D721Med (cell line): ENCODE results near the gene PRKD1.

Source experiments
- DNase-seq: peaks from one replicate; pipeline ENCODE4 v3.0.0; 2011; ENCODE audit warnings: low spot score; ENCODE audit not compliant: insufficient read length
- FAIRE-seq: peaks from 2 replicates; lab custom pipeline; 2011; peaks lifted over from hg19 to GRCh38; lab: Jason Lieb, UNC
- TF ChIP-seq, protein P1 (sequence below): IDR thresholded peaks from 2 replicates; pipeline ENCODE4 v1.5.1; 2012; ENCODE audit warnings: mild to moderate bottlenecking, control low read depth; ENCODE audit not compliant: insufficient read depth; ENCODE audit errors: missing control alignments

PRKD1 gene

DNA sequence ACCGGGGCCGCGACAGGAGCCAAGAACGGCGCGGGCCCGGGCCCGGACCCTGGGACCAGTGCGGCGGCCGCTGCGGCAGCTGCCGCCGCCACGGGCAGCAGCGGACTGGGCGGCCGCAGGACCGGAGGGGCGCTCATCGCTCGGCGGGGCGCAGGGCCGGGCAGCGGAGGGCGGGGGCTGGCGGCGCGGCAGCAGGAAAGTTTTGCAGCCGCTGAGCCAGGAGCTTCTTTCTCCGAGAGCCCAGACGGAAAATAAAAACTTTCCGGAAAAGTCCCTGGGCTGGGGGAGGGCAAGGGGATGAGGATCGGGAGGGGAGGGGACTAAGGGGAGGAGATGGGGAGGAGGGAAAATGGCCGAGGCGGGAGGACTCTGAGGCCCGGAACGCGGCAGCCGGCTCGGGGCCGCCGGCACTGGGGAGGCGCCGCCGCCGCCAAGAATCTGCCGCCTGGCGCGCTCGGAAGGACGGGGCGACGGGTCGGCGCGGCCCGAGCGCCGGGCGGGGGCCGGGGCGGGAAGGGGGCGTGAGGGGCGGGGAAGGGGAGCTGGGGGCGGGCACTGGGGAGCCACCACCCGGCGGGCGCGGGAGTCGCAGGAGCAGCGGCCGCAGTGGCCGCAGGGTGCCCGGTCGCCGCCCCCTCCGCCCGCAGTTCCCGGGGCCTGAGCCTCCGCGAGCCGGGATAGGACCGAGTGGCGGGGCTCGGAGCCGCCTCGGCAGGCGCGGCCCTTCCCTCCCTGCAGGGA lies at the start of gene PRKD1:
PRKD1 (minus strand) TSS at position 472 of the 741 bp plus-strand sequence.
- TF ChIP-seq, protein P1, sequence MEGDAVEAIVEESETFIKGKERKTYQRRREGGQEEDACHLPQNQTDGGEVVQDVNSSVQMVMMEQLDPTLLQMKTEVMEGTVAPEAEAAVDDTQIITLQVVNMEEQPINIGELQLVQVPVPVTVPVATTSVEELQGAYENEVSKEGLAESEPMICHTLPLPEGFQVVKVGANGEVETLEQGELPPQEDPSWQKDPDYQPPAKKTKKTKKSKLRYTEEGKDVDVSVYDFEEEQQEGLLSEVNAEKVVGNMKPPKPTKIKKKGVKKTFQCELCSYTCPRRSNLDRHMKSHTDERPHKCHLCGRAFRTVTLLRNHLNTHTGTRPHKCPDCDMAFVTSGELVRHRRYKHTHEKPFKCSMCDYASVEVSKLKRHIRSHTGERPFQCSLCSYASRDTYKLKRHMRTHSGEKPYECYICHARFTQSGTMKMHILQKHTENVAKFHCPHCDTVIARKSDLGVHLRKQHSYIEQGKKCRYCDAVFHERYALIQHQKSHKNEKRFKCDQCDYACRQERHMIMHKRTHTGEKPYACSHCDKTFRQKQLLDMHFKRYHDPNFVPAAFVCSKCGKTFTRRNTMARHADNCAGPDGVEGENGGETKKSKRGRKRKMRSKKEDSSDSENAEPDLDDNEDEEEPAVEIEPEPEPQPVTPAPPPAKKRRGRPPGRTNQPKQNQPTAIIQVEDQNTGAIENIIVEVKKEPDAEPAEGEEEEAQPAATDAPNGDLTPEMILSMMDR: no peak
- peak; percentile 50 for DNase-seq
- FAIRE-seq: no peak

DNA sequence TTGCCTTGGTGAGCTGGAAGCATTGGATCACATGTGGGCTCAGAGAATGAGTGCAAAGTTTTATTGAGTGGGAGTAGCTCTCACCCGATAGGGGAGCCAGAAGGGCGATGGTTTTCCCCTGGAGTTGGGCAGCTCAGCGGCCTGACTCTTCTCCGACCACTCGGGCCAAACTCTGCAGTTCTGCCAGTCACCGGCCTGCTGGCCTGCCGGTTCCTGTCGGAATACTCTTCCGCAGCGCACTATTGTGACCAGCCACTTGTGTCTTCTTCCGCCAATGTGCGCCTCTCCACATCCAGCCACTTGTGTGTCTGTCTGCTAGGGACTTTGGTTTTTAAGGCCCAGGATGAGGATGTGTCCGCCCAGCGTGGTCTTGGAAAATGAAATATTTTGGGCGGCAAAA lies 43.5 kb upstream of the PRKD1 start:
- FAIRE-seq (no peak), DNase-seq (no peak)
- TF ChIP-seq, protein P1: no peak

DNA sequence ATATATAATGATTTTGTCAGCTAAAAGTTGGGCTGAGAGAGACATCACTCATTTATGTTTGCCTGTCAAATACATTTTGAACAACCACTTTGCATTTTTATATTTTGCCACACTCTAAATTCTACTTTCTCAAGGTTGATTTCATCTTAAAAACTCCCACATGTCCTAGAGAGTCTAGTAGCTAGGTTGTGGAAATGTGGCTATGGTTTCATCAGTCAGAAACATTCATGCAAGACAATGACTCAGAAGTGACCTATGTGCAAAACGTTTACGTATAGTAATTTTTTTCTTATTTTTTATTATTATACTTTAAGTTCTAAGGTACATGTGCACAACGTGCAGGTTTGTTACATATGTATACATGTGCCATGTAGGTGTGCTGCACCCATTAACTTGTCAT lies 27.4 kb upstream of the PRKD1 start:
- FAIRE-seq (no peak), DNase-seq (no peak)
- TF ChIP-seq, protein P1: no peak

DNA sequence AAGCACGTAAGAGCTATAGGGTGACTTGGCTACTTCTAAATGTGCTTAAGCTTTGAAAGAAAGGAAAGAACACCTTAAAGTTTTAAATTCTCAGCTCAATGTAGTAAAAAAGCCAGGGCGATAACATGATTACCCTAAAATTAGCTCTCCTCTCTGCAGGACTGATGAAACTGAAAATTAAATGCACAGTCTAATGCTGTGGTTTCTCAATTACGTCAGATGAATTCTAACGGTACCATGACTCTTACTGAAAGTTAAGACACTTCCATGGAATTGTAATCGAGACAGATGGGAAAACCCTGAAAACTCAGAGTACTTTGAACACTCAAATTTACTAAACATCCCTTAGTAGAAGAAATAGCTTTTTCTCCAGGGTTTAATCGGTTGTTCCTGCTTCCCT lies 25.9 kb upstream of the PRKD1 start:
- TF ChIP-seq, protein P1: no peak
- no peak for DNase-seq
- peak; percentile 51 for FAIRE-seq

DNA sequence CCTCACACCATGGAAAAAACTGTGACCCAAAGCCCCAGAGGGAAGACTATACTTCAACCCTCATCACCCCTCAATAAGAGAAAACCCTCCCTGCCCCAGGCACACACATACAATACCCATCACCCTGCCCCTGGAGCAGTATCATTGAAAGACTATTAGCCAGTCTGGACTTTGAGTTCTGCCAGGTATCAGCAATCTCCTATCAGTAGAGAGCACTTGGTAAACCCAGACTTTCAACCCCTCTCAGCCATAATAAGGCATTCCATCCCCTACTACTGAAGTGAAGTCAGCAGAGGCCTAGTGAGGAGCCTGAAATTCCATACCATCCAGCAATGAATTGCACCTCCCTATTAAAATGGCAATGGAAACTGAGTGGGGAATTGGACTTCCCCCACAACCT lies 16.4 kb upstream of the PRKD1 start:
- DNase-seq: no peak
- TF ChIP-seq, protein P1: no peak
- FAIRE-seq: no peak

DNA sequence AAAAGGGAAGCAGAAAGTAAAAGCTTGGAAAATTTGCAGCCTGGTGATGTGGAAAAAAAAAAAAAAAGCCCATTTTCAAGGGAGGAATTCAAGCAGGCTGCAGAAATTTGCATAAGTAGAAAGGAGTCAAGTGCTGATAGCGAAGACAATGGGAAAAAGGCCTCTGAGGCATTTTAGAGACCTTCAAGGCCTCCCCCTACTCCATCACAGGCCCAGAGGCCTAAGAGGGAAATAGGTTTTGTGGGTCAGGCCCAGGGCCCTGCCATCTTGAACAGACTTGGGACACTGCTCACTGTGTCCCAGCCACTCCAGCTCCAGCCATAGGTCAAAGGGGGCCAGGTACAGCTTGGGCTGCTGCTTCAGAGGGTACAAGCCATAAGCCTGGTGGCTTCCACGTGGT lies 13.8 kb upstream of the PRKD1 start:
- TF ChIP-seq, protein P1: no peak
- DNase-seq: no peak
- FAIRE-seq: no peak

DNA sequence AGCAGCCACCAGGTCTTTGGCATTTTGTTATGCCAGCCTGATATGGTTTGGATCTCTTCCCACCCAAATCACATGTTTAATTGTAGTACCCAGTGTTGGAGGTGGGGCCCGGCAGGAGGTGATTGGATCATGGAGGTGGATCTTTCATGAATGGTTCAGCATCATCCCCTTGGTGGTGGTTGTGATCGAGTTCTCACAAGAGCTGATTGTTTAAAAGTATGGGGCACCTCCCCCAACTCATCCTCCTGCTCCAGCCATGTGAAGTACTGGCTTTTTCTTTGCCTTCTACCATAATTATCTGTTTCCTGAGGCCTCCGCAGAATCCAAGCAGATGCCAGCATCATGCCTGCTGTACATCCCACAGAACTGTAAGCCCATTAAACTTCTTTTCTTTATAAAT lies 12.8 kb upstream of the PRKD1 start:
- TF ChIP-seq, protein P1: no peak
- FAIRE-seq (no peak), DNase-seq (no peak)
